GM12891 (cell line): ENCODE data around the gene CCSER1.
A peak's percentile ranks its signal among the peaks of the same experiment; 100 is the strongest.
"Not testable (repeated sequence)": the region's sequence is repeated elsewhere in the genome, so short reads cannot be mapped to it uniquely, and the experiment has no call there.

Source experiments
- DNase-seq: peaks from one replicate; pipeline ENCODE4 v3.0.0; 2011; ENCODE audit warnings: low spot score; ENCODE audit not compliant: insufficient read length
- FAIRE-seq: peaks from 2 replicates; lab custom pipeline; 2011; peaks lifted over from hg19 to GRCh38; lab: Jason Lieb, UNC
- PAX5 ChIP-seq: IDR thresholded peaks from 2 replicates; pipeline ENCODE4 v1.6.1; 2011; ENCODE audit warnings: low read length, moderate library complexity, mild to moderate bottlenecking; ENCODE audit not compliant: insufficient read depth, severe bottlenecking
- POLR2A ChIP-seq: IDR thresholded peaks from 2 replicates; pipeline ENCODE4 v1.6.1; 2011; ENCODE audit warnings: low read depth, low read length, control low read depth
- POLR2AphosphoS5 ChIP-seq: IDR thresholded peaks from 2 replicates; pipeline ENCODE4 v1.6.1; 2011; ENCODE audit warnings: low read depth, low read length, control low read depth
- POU2F2 ChIP-seq: IDR thresholded peaks from 2 replicates; pipeline ENCODE4 v1.6.1; 2011; ENCODE audit warnings: low read depth, mild to moderate bottlenecking, control low read depth, low read length, moderate library complexity
- SPI1 ChIP-seq: IDR thresholded peaks from 2 replicates; pipeline ENCODE4 v1.6.1; 2011; ENCODE audit warnings: low read depth, low read length, control low read depth
- TAF1 ChIP-seq: IDR thresholded peaks from 2 replicates; pipeline ENCODE4 v1.6.1; 2011; ENCODE audit warnings: low read depth, low read length, control low read depth

CCSER1 gene

DNA sequence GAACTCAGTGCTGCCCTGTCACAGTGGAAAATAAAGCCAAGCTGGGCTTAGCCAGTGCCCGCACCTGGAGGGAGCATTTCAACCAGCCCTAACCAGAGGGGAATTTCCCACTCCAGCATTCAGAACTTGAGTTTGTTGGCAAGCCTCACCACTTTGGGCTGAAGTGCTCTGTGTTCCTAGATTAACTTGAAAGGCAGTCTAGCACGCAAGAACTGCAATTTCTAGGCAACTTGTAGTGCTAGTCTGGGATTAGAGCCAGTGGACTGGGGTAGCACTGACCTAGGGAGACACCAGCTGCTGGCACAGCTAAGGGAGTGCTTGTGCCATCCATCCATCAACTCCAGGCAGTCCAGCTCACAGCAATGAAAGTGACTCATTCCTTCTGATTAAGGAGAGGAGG, 1115.9 kb downstream of the CCSER1 start:
- DNase-seq = no peak
- FAIRE-seq = no peak
- TF ChIP-seq POU2F2 = no peak
- TF ChIP-seq SPI1 = no peak
- TF ChIP-seq POLR2A = no peak
- no peak for TF ChIP-seq POLR2AphosphoS5

DNA sequence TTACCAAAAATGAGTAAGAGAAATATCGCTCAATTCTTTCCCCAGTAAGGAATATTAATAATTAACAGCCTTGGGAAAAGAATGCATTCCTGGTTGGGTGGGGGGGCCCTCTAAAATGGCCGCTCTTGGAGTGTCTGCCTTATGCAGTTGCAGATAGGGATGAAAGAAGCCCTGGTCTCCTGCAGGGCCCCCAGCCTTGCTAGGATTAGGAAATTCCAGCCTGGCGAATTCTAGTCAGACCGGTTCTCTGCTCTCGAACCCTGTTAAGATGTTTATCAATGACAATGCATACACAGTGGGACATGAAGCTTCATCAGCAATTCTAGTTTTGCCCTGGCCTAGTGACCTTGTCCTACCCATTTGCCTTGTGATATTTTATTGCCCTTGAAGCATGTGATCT, 1128.8 kb downstream of the CCSER1 start:
- FAIRE-seq (no peak), DNase-seq (no peak)
- TF ChIP-seq SPI1 (no peak), POLR2AphosphoS5 (no peak)

DNA sequence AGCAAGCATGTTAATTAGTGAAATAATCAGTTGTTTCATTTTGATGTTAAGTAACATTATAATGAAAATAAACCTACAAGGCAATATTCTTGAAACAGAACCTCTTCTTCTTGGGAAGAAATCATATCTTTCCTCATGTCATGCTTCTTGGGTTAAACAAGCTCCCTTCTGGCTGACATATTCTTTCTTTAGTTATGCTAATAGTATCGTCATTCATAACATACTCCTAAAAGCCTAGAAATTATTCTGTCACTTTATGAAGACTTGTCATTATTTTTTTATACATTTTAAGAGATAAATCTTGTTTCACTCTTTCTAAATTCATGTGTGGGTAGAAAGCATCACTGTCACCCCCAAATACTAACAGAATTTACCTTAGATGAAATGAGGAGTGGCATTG, 1129.6 kb downstream of the CCSER1 start:
- TF ChIP-seq POLR2AphosphoS5 (no peak), POLR2A (no peak), PAX5 (no peak), TAF1 (no peak), SPI1 (no peak), POU2F2 (no peak)
- FAIRE-seq = no peak

DNA sequence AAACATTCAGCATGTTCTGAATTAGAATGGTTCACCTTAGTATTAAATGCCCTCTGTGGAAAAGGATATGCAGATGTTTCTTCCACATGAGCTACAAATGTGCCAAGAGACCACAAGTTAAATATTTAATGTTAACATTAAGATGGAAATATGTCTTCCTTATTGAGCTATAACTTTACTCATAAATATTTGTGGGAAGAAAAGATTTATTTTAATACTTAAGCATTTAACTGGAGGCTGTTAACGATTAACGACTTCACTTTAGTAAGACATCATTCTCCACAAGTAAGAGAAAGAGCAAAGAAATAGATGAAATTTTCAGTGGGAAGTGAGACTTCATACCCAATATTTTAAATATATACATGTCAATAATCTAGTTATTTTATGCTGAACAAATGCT, 1130.5 kb downstream of the CCSER1 start:
- FAIRE-seq (no peak), DNase-seq (no peak)
- no peak for TF ChIP-seq PAX5
- no peak for TF ChIP-seq POLR2AphosphoS5
- TF ChIP-seq SPI1 = no peak
- TF ChIP-seq POLR2A = no peak

More for the DNA sequence above, 1129.6 kb downstream of the CCSER1 start:
- DNase-seq = no peak

DNA sequence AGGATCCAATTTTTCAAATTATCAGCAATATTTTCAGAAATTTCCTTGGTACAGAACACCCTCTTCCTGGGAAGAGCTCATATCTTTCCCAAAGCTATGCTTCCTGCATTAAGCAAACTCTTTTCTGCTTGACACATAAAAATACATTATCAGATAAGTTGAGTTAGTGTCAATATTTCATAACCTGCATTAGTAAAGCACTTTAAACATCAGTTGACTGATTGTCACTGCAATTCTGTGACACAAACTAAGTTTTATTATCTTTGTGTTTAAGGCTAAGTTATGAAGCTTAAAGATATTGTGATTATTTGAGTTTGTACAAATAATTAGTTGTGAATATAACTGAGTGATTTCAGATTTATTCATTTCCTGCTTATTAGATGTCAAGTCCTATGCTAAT, 1131.1 kb downstream of the CCSER1 start:
- no peak for FAIRE-seq
- no peak for TF ChIP-seq POLR2AphosphoS5
- TF ChIP-seq SPI1 = no peak
- no peak for TF ChIP-seq POLR2A
- no peak for TF ChIP-seq PAX5
- no peak for TF ChIP-seq POU2F2
- no peak for TF ChIP-seq TAF1

DNA sequence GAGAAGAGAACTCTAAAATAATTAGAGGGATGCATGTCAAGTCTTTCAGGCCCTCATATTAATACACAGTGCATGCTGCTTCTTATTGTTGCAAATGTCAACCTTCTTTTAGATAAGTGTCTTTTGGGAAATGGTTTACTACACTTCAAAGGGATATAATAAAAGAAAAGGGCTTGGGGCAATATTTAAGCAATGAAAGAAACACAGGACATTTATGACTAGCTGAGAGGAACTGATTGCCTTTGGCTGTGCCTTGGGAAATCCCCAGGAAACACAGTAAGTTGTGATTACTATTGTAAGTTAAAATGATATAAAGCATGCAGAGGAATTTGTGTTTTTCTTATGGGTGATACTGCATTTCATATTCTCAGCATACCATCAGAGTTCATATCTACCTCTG, 1140.3 kb downstream of the CCSER1 start:
- TF ChIP-seq TAF1 (no peak), PAX5 (no peak), SPI1 (peak; percentile 60)

More for the DNA sequence above, 1131.1 kb downstream of the CCSER1 start:
- DNase-seq = no peak

DNA sequence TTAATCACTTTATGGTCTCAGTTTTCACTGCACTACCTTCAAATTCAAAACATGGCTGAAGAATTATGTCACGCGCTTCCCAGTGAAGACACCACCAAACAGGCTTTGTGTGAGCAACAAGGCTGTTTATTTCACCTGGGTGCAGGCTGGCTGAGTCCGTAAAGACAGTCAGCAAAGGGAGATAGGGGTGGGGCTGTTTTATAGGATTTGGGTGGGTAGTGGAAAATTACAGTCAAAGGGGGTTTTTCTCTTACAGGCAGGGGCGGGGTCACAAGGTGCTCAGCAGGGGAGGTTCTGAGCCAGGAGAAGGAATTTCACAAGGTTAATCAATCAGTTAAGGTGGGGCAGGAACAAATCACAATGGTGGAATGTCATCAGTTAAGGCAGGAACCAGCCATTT, 1141.3 kb downstream of the CCSER1 start:
- not testable (repeated sequence) for FAIRE-seq, DNase-seq

More for the DNA sequence above, 1140.3 kb downstream of the CCSER1 start:
- no peak for FAIRE-seq
- no peak for DNase-seq

DNA sequence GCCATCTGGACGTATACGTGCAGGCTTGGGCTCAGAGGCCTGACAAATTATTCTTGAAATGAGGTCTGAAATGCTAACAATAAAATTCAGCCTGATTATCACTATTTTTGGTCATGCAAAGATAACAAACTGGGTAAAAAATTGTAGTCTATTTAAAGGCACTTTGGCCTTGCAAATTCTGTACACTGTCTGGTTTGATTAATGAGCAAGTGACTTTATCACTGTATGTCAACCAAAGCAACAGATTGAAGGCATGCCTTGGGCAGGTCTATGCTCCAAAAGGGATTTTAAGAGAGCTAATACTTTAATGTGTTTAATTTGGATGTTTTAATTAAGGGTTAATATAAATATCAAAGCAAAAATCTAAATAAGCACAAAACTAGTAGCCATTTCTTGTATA, 1141.7 kb downstream of the CCSER1 start:
- TF ChIP-seq PAX5 (no peak), POLR2AphosphoS5 (no peak), POLR2A (no peak), TAF1 (no peak), SPI1 (no peak), POU2F2 (no peak)
- no peak for FAIRE-seq
- DNase-seq = no peak

DNA sequence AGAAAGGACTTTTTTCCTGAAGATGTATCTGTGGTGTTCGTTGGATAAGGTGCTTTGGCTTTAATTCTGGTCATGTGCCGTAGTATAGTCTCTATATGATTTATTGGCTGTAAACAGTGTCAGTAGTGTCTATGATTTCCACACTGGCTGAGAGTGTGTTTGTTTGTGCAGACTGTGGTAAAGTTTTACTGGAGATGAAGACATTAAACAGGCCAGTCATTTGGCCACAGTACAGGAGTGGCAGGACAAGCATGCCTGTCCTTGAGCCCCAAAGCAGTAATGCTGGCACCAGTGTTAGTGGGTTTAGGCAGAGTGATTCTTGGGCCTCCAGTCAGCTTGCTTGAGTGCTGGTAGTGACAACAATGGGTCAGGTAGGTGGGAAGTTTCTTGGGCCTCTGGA, 1152.7 kb downstream of the CCSER1 start:
- FAIRE-seq = no peak
- TF ChIP-seq TAF1 = no peak
- no peak for TF ChIP-seq POLR2AphosphoS5
- TF ChIP-seq POLR2A = no peak
- no peak for TF ChIP-seq POU2F2
- no peak for TF ChIP-seq PAX5
- no peak for TF ChIP-seq SPI1
- DNase-seq = no peak

DNA sequence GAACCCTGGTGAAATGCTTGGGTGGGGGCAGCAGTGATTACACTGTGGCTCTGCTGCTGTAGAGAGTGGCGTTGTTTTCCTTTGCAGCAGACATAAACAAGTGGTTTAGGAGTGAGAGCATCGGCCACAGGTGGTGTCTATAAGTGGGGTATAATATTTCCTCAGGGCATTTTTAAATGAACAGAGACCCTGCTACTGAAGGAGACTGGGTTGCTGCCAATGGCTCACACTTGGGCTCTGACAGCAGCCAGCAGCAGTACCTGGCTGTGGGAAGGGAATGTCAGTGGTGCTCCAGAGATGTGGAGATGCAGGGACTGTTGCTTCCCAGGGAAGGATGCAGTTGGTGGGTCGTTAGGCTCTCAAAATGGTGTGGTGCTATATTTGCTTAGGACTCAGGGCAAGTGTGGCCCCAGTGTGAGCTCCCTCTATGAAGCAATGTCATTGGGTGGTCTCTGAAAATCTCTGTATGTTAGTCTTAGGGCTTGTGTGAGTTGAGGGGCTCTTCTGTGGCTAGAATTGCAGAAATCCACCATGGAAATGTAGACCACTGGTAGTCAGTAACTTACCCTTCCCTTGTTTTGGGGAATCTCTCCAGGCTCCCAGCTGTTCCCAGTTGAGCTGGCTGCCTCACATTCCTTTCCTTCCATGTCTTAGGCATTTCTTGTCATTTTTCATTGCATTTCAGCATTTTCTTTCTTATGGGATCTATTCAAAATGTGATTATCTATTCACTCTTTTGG, 1153.5 kb downstream of the CCSER1 start:
- TF ChIP-seq PAX5 (no peak), TAF1 (no peak), POLR2AphosphoS5 (no peak), POLR2A (no peak), SPI1 (no peak), POU2F2 (no peak)
- DNase-seq = no peak
- no peak for FAIRE-seq

DNA sequence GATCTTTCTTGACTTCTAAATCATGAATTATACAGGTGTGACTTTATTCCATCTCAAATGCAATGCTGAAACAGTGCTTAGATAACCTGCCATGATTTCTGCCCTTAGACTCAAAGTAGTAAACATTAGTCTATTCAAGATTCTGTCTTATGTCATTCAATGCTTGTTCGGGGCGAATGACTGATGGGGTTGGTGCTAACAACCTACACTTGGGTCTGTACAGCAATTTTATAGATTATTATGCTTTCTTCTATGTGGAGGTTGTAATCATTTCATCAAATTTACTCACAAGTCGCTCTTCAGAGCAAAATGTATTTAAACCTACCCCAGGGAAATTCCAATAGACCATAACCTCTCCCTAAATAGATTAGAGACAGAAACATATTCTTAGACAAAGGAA, 1155.0 kb downstream of the CCSER1 start:
- no peak for TF ChIP-seq POLR2A
- TF ChIP-seq PAX5 = no peak
- no peak for TF ChIP-seq POLR2AphosphoS5
- no peak for TF ChIP-seq POU2F2
- no peak for TF ChIP-seq SPI1
- TF ChIP-seq TAF1 = no peak
- no peak for FAIRE-seq
- DNase-seq = no peak

DNA sequence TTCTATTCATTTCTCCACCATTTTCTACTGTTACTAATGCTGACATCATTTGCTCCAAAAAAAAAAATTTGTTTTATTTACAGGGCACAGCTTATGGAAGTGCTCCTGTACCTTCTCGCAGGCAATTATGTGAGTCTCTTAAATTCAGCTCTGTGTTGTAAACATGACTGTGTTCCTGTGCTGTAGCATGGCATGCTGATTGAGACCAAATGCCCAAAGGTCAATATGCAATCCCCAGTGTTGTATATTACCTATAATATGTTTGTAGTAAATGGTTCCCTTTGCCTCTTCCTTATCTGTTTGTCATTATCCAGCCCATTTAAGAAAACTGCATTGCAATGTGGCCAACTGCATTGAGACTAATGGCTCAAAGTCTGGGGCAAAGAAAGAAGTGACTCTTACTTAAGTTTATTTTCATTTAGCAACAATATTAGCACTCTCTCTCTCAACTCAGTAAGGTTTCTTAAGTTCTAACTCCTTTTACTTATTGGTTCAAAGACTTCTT, 1156.6 kb downstream of the CCSER1 start:
- FAIRE-seq (no peak), DNase-seq (no peak)
- TF ChIP-seq TAF1 (no peak), POLR2A (no peak), POLR2AphosphoS5 (no peak), SPI1 (no peak), POU2F2 (no peak), PAX5 (no peak)
